NCI-H2171 (cell line): ENCODE results near the gene GTPBP1.

Experiments
- DNase-seq: peaks from one replicate; lab custom pipeline; 2025; lab: John Stamatoyannopoulos, UW

The GTPBP1 gene

GRCh38 chr22:38741166-38741565 is 35.4 kb downstream of the GTPBP1 start:
- no peak for DNase-seq

- no peak for DNase-seq
Observed at GRCh38 chr22:38741576-38741975, 35.8 kb downstream of the GTPBP1 start.

- no peak for DNase-seq
Observed at GRCh38 chr22:38742176-38742942, 36.6 kb downstream of the GTPBP1 start.

GRCh38 chr22:38744981-38745380 is 39.2 kb downstream of the GTPBP1 start:
- no peak for DNase-seq

- DNase-seq = peak; percentile 88
Observed at GRCh38 chr22:38745676-38746460, 40.1 kb downstream of the GTPBP1 start.

- no peak for DNase-seq
Observed at GRCh38 chr22:38748487-38749136, 42.9 kb downstream of the GTPBP1 start.

GRCh38 chr22:38750104-38750503 is 44.4 kb downstream of the GTPBP1 start:
- DNase-seq = no peak

GRCh38 chr22:38750638-38751037 is 44.9 kb downstream of the GTPBP1 start:
- DNase-seq = no peak

GRCh38 chr22:38751066-38751421 is 45.3 kb downstream of the GTPBP1 start:
- no peak for DNase-seq

- no peak for DNase-seq
Observed at GRCh38 chr22:38751422-38752346, 45.9 kb downstream of the GTPBP1 start.

GRCh38 chr22:38753948-38754750 is 48.4 kb downstream of the GTPBP1 start:
- peak; percentile 52 for DNase-seq

- DNase-seq = no peak
Observed at GRCh38 chr22:38754751-38755154, 49.0 kb downstream of the GTPBP1 start.

GRCh38 chr22:38755155-38755910 is 49.6 kb downstream of the GTPBP1 start:
- DNase-seq = no peak

GRCh38 chr22:38755911-38756532 is 50.3 kb downstream of the GTPBP1 start, which contains the start of gene SUN2:
TSS of gene SUN2 (minus strand) at chr22:38755998. CDS start at chr22:38752628, 3,370 bp downstream.
- DNase-seq = peak; percentile 87

- DNase-seq = no peak
Observed at GRCh38 chr22:38756711-38757463, 51.1 kb downstream of the GTPBP1 start.

- no peak for DNase-seq
Observed at GRCh38 chr22:38757464-38757757, 51.7 kb downstream of the GTPBP1 start.

- peak; percentile 87 for DNase-seq
Observed at GRCh38 chr22:38758276-38758945, 52.7 kb downstream of the GTPBP1 start.

- no peak for DNase-seq
Observed at GRCh38 chr22:38759005-38759404, 53.3 kb downstream of the GTPBP1 start.
